Skeletal muscle satellite cell (primary cell): Measurements from ENCODE around the gene CEP152.

ENCODE experiments used
- H3K27me3 ChIP-seq: 2 replicates; pipeline ENCODE4 v1.7.0; 2013; ENCODE audit warnings: low read length; ENCODE audit not compliant: control insufficient read depth, insufficient read depth
- H3K36me3 ChIP-seq: 2 replicates; pipeline ENCODE4 v1.7.0; 2013; ENCODE audit warnings: mild to moderate bottlenecking, control low read depth, low read length; ENCODE audit not compliant: insufficient read depth
- H3K4me1 ChIP-seq: 2 replicates; pipeline ENCODE4 v1.7.0; 2013; ENCODE audit warnings: low read length; ENCODE audit not compliant: control insufficient read depth, insufficient read depth
- H3K4me2 ChIP-seq: 2 replicates; pipeline ENCODE4 v1.7.0; 2013; ENCODE audit warnings: mild to moderate bottlenecking, low read length
- H3K4me3 ChIP-seq: 2 replicates; pipeline ENCODE4 v1.7.0; 2013; ENCODE audit warnings: low read length
- H3K9ac ChIP-seq: 2 replicates; pipeline ENCODE4 v1.7.0; 2013; ENCODE audit warnings: mild to moderate bottlenecking, low read depth, low read length, moderate library complexity
- H3K9me3 ChIP-seq: replicated peaks from 2 replicates; pipeline ENCODE4 v1.7.0; 2013; ENCODE audit warnings: mild to moderate bottlenecking, control low read depth, low read length

Gene CEP152

GRCh38 chr15:48834756-48835155 lies 23.9 kb upstream of the CEP152 start:
- no peaks in the 10 kb centered on the region for H3K27me3 ChIP-seq
- H3K9ac ChIP-seq = no peak overlapping the region
- H3K36me3 ChIP-seq = no peaks in the 10 kb centered on the region
- no peak overlapping the region for H3K4me3 ChIP-seq
- H3K4me2 ChIP-seq = no peak overlapping the region
- H3K4me1 ChIP-seq = no peaks in the 10 kb centered on the region
- H3K9me3 ChIP-seq = no peaks in the 10 kb centered on the region

- no peak overlapping the region for H3K4me2 ChIP-seq
- no peaks in the 10 kb centered on the region for H3K36me3 ChIP-seq
- no peaks in the 10 kb centered on the region for H3K27me3 ChIP-seq
- no peak overlapping the region for H3K4me3 ChIP-seq
- H3K9me3 ChIP-seq = no peaks in the 10 kb centered on the region
- H3K9ac ChIP-seq = no peak overlapping the region
- H3K4me1 ChIP-seq = no peaks in the 10 kb centered on the region
Observed at GRCh38 chr15:48833526-48834239, 22.8 kb upstream of the CEP152 start.

GRCh38 chr15:48832648-48833047 lies 21.8 kb upstream of the CEP152 start:
- Histone ChIP-seq H3K4me1 (no peaks in the 10 kb centered on the region), H3K4me3 (no peak overlapping the region), H3K9ac (no peak overlapping the region), H3K27me3 (no peaks in the 10 kb centered on the region), H3K36me3 (no peaks in the 10 kb centered on the region), H3K4me2 (no peak overlapping the region), H3K9me3 (no peaks in the 10 kb centered on the region)

- H3K4me1 ChIP-seq = no peaks in the 10 kb centered on the region
Observed at GRCh38 chr15:48828906-48829305, 18.0 kb upstream of the CEP152 start.

GRCh38 chr15:48828471-48828870 lies 17.6 kb upstream of the CEP152 start:
- Histone ChIP-seq H3K36me3 (no peaks in the 10 kb centered on the region), H3K4me2 (no peak overlapping the region), H3K4me3 (no peak overlapping the region), H3K9ac (no peak overlapping the region), H3K9me3 (no peaks in the 10 kb centered on the region), H3K27me3 (no peaks in the 10 kb centered on the region), H3K4me1 (no peaks in the 10 kb centered on the region)

More at GRCh38 chr15:48828906-48829305, 18.0 kb upstream of the CEP152 start:
- Histone ChIP-seq H3K9me3 (no peaks in the 10 kb centered on the region), H3K9ac (no peak overlapping the region), H3K27me3 (no peaks in the 10 kb centered on the region), H3K4me2 (no peak overlapping the region), H3K4me3 (no peak overlapping the region), H3K36me3 (no peaks in the 10 kb centered on the region)

- H3K27me3 ChIP-seq = no peaks in the 10 kb centered on the region
- H3K4me2 ChIP-seq = no peak overlapping the region
- H3K36me3 ChIP-seq = no peaks in the 10 kb centered on the region
- H3K4me1 ChIP-seq = no peaks in the 10 kb centered on the region
- no peak overlapping the region for H3K9ac ChIP-seq
- no peak overlapping the region for H3K4me3 ChIP-seq
- no peaks in the 10 kb centered on the region for H3K9me3 ChIP-seq
Observed at GRCh38 chr15:48825075-48825474, 14.2 kb upstream of the CEP152 start.

- no peak overlapping the region for H3K4me3 ChIP-seq
- no peaks in the 10 kb centered on the region for H3K4me1 ChIP-seq
- no peak overlapping the region for H3K9ac ChIP-seq
- H3K27me3 ChIP-seq = no peaks in the 10 kb centered on the region
- no peak overlapping the region for H3K4me2 ChIP-seq
- no peaks in the 10 kb centered on the region for H3K36me3 ChIP-seq
- H3K9me3 ChIP-seq = no peaks in the 10 kb centered on the region
Observed at GRCh38 chr15:48823706-48824105, 12.8 kb upstream of the CEP152 start.

GRCh38 chr15:48823237-48823636 lies 12.4 kb upstream of the CEP152 start:
- Histone ChIP-seq H3K27me3 (no peaks in the 10 kb centered on the region), H3K9me3 (no peaks in the 10 kb centered on the region), H3K36me3 (no peaks in the 10 kb centered on the region), H3K4me2 (no peak overlapping the region), H3K9ac (no peak overlapping the region), H3K4me3 (no peak overlapping the region), H3K4me1 (no peaks in the 10 kb centered on the region)

GRCh38 chr15:48814286-48814685 lies 3.4 kb upstream of the CEP152 start:
- Histone ChIP-seq H3K4me2 (no peak overlapping the region), H3K4me3 (no peak overlapping the region), H3K4me1 (peaks cover 15% of the 10 kb centered on the region), H3K27me3 (no peaks in the 10 kb centered on the region), H3K9ac (no peak overlapping the region), H3K36me3 (no peaks in the 10 kb centered on the region), H3K9me3 (no peaks in the 10 kb centered on the region)

- Histone ChIP-seq H3K9me3 (no peaks in the 10 kb centered on the region), H3K4me2 (peak overlapping the region; percentile 93), H3K4me3 (peak overlapping the region; percentile 89), H3K27me3 (no peaks in the 10 kb centered on the region), H3K9ac (peak overlapping the region; percentile 45), H3K4me1 (peaks cover 17% of the 10 kb centered on the region), H3K36me3 (no peaks in the 10 kb centered on the region)
Observed at GRCh38 chr15:48811325-48811958, 573 bp upstream of the CEP152 start.

- H3K4me1 ChIP-seq = peaks cover 22% of the 10 kb centered on the region
- peak overlapping the region; percentile 39 for H3K4me2 ChIP-seq
- peak overlapping the region; percentile 3 for H3K9ac ChIP-seq
- H3K9me3 ChIP-seq = no peaks in the 10 kb centered on the region
- H3K27me3 ChIP-seq = no peaks in the 10 kb centered on the region
- H3K4me3 ChIP-seq = no peak overlapping the region
- H3K36me3 ChIP-seq = no peaks in the 10 kb centered on the region
Observed at GRCh38 chr15:48806151-48806550, 4.7 kb downstream of the CEP152 start.

- peak overlapping the region; percentile 39 for H3K4me2 ChIP-seq
- H3K9me3 ChIP-seq = no peaks in the 10 kb centered on the region
- H3K27me3 ChIP-seq = no peaks in the 10 kb centered on the region
- H3K4me1 ChIP-seq = peaks cover 26% of the 10 kb centered on the region
- H3K9ac ChIP-seq = no peak overlapping the region
- H3K36me3 ChIP-seq = no peaks in the 10 kb centered on the region
- no peak overlapping the region for H3K4me3 ChIP-seq
Observed at GRCh38 chr15:48805591-48805990, 5.3 kb downstream of the CEP152 start.
